ENCODE measurements around the gene APEH. TPM values are rescaled to one million over a fixed set of nuclear protein-coding genes. Genes with fewer than 3 reads are reported as not detected.

The APEH gene
- total and polyA plus RNA-seq, 2 of the 13 experiments (the other 11 are each of a cell fraction or from before 2014, with no cell fraction given), result 116 to 130 TPM

DNA sequence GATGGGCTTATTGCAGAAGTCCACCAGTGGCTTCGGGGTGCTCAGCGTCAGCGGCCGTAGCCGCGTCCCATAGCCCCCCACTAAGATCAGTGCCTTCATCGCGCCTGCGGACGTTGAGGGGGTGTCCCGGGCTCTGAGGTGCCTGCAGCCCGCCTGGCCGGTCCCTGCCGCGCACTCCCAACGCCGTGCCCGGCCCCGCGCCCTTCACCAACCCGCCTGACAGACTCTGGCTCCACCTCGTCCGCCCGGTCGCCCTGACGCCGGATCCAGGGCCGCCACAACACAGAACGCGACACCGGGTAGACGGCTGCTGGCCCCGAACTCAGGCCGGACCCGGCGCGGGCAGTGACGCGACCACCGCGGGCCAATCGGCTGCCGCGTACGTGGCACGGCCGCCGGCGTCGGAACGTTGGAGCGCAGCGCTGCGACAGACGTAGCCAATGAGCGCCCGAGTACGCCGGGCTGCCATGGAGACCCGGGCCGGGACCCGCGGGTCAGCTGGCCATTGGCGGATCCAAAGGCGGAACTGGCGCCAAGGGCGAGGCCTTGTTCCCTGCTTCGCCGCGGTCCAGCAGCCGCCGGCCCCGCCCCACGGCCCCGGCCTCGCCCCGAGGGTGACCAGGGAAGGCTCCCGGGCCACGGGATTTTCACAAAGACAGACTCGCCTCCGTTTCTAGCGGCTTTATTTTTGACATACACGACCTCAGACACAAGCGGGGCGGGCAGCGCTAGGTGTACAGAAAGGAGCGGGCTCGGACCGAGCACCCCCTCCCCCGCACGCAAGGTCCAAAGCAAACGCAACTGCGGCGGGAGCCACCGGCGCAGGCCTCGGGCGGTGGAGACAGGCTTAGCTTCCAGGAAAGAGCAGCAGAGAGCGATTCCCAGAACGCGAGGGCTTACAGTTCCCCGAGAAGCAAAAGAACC lies 49.7 kb downstream of the APEH start, which contains the start of gene GMPPB (continued):
- TF ChIP-seq, protein P1, sequence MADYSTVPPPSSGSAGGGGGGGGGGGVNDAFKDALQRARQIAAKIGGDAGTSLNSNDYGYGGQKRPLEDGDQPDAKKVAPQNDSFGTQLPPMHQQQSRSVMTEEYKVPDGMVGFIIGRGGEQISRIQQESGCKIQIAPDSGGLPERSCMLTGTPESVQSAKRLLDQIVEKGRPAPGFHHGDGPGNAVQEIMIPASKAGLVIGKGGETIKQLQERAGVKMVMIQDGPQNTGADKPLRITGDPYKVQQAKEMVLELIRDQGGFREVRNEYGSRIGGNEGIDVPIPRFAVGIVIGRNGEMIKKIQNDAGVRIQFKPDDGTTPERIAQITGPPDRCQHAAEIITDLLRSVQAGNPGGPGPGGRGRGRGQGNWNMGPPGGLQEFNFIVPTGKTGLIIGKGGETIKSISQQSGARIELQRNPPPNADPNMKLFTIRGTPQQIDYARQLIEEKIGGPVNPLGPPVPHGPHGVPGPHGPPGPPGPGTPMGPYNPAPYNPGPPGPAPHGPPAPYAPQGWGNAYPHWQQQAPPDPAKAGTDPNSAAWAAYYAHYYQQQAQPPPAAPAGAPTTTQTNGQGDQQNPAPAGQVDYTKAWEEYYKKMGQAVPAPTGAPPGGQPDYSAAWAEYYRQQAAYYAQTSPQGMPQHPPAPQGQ (CRISPR knock-in tag; IDR thresholded peaks at IDR 0.05; ENCODE audit: borderline replicate concordance), result peak; percentile 63; the same call in 1 of the 2 replicates
- TF ChIP-seq HHEX (CRISPR knock-in tag; IDR thresholded peaks at IDR 0.05) (no peak), ZNF12 (CRISPR knock-in tag; IDR thresholded peaks at IDR 0.05) (0 out of 2 replicates have a peak, but pooled peaks have one; percentile 7), ZNF879 (CRISPR knock-in tag; IDR thresholded peaks at IDR 0.05) (no peak), HNRNPK (IDR thresholded peaks at IDR 0.05; ENCODE audit: low read depth, low read length, poor library complexity, severe bottlenecking) (peak; percentile 28), YEATS2 (CRISPR knock-in tag; IDR thresholded peaks at IDR 0.05; ENCODE audit: borderline replicate concordance) (peak; percentile 85; the same call in 1 of the 2 replicates), KLF16 (CRISPR knock-in tag; IDR thresholded peaks at IDR 0.05) (peak in 1 of 2 experiments; percentile 21; a peak in 1 of 4 replicates), ZNF607 (CRISPR knock-in tag; IDR thresholded peaks at IDR 0.05; ENCODE audit: borderline replicate concordance) (peak; percentile 79), ZNF335 (CRISPR knock-in tag; IDR thresholded peaks at IDR 0.05) (no peak; the same call in 1 of the 2 replicates)
- TF ChIP-seq, protein P2, sequence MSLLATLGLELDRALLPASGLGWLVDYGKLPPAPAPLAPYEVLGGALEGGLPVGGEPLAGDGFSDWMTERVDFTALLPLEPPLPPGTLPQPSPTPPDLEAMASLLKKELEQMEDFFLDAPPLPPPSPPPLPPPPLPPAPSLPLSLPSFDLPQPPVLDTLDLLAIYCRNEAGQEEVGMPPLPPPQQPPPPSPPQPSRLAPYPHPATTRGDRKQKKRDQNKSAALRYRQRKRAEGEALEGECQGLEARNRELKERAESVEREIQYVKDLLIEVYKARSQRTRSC (CRISPR knock-in tag; IDR thresholded peaks at IDR 0.05; ENCODE audit: low read depth), result no peak
- TF ChIP-seq, protein P3, sequence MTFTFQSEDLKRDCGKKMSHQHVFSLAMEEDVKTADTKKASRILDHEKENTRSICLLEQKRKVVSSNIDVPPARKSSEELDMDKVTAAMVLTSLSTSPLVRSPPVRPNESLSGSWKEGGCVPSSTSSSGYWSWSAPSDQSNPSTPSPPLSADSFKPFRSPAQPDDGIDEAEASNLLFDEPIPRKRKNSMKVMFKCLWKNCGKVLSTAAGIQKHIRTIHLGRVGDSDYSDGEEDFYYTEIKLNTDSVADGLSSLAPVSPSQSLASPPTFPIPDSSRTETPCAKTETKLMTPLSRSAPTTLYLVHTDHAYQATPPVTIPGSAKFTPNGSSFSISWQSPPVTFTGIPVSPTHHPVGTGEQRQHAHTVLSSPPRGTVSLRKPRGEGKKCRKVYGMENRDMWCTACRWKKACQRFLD (CRISPR knock-in tag; IDR thresholded peaks at IDR 0.05; ENCODE audit: borderline replicate concordance), result no peak
- TF ChIP-seq, protein P4, sequence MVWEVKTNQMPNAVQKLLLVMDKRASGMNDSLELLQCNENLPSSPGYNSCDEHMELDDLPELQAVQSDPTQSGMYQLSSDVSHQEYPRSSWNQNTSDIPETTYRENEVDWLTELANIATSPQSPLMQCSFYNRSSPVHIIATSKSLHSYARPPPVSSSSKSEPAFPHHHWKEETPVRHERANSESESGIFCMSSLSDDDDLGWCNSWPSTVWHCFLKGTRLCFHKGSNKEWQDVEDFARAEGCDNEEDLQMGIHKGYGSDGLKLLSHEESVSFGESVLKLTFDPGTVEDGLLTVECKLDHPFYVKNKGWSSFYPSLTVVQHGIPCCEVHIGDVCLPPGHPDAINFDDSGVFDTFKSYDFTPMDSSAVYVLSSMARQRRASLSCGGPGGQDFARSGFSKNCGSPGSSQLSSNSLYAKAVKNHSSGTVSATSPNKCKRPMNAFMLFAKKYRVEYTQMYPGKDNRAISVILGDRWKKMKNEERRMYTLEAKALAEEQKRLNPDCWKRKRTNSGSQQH (CRISPR knock-in tag; IDR thresholded peaks at IDR 0.05; ENCODE audit: low read depth), result peak; percentile 35; the same call in 1 of the 2 replicates
- TF ChIP-seq, protein P5, sequence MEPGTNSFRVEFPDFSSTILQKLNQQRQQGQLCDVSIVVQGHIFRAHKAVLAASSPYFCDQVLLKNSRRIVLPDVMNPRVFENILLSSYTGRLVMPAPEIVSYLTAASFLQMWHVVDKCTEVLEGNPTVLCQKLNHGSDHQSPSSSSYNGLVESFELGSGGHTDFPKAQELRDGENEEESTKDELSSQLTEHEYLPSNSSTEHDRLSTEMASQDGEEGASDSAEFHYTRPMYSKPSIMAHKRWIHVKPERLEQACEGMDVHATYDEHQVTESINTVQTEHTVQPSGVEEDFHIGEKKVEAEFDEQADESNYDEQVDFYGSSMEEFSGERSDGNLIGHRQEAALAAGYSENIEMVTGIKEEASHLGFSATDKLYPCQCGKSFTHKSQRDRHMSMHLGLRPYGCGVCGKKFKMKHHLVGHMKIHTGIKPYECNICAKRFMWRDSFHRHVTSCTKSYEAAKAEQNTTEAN (CRISPR knock-in tag; conservative IDR thresholded peaks at IDR 0.05), result no peak
- TF ChIP-seq, protein P6, sequence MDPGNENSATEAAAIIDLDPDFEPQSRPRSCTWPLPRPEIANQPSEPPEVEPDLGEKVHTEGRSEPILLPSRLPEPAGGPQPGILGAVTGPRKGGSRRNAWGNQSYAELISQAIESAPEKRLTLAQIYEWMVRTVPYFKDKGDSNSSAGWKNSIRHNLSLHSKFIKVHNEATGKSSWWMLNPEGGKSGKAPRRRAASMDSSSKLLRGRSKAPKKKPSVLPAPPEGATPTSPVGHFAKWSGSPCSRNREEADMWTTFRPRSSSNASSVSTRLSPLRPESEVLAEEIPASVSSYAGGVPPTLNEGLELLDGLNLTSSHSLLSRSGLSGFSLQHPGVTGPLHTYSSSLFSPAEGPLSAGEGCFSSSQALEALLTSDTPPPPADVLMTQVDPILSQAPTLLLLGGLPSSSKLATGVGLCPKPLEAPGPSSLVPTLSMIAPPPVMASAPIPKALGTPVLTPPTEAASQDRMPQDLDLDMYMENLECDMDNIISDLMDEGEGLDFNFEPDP (CRISPR knock-in tag; conservative IDR thresholded peaks at IDR 0.05), result no peak
- TF ChIP-seq, protein P7, sequence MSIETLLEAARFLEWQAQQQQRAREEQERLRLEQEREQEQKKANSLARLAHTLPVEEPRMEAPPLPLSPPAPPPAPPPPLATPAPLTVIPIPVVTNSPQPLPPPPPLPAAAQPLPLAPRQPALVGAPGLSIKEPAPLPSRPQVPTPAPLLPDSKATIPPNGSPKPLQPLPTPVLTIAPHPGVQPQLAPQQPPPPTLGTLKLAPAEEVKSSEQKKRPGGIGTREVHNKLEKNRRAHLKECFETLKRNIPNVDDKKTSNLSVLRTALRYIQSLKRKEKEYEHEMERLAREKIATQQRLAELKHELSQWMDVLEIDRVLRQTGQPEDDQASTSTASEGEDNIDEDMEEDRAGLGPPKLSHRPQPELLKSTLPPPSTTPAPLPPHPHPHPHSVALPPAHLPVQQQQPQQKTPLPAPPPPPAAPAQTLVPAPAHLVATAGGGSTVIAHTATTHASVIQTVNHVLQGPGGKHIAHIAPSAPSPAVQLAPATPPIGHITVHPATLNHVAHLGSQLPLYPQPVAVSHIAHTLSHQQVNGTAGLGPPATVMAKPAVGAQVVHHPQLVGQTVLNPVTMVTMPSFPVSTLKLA (IDR thresholded peaks at IDR 0.05), result peak; percentile 35; the same call in 1 of the 2 replicates
